ENCODE results near the gene AGAP1.

AGAP1 gene

DNA sequence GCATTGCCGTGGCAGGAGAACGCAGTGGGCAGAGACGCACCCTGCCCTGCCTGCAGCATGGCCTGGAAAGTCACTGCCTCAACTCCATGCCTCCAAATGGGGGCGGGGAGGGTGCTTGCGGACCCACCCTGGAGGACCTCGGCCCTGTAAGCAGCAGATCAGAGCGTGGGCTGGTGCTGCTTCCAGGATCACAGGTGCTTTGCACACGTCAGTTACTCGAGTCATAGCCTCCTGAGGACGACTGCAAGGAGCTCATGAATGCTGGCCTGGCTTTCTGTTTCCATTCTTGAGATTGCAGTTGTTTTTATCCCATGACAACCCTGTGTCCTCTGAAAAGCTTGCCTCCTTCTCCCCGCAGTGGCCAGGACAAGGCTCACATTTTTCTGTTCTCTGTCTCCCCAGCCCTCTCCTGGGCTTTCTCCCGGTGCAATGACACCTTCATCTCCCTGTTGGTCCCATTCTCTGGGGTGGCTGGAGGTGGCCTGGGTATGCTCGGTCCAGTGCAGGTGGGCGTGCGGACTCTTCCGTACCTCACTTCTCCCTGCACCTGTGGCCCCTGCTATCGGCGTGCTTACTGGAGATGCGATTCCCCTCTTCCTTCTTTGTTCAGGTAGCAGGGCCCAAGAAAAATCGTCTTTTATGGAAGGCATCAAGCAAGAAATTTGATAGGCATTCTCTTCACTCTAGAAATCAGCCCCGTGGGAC is 466.3 kb downstream of the AGAP1 start:
- no peak for DNase-seq

DNA sequence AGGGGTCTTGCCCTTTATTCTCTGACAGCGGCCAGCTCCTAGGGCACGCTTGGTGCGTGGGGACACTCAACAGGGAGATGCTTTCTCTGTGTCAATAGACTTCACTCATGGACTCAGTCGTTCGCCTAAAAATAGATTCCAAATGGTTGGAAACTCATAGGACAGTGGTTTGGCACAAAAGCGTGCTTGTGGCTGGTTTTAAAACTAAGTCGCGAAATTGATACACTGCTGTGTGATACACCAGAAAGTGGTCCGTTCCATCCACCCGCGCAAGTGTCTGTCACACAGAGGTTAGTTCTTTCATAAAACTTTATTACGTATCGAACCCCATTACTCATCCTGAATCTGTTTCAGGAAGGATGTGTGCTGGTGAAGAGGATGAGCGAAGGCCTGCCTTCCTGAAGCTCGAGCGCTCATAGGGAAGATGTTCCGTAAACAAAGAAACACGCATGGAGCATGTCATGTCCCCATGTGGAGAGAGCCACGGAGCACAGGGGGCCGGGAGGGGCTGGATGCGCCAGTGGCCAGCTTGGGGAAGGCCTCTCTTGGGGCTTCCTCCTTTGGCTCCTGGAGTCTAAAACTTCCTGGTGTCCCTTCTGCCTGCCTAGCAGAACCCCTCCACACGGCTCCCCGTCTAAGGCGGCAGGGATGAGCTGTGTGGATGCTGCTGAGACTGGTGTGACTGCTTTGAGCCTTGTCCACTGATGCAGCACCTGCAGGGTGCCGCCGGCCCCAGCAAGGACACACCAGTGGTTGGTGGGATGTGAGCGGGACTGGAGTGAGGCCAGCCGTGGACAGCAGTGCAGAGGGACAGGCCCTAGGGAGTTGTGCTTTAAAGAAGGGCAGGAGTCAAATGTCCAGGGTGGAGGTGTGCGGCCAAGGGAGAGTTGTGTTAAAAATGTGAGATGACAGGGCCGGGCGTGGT is 467.1 kb downstream of the AGAP1 start:
- DNase-seq: no peak

DNA sequence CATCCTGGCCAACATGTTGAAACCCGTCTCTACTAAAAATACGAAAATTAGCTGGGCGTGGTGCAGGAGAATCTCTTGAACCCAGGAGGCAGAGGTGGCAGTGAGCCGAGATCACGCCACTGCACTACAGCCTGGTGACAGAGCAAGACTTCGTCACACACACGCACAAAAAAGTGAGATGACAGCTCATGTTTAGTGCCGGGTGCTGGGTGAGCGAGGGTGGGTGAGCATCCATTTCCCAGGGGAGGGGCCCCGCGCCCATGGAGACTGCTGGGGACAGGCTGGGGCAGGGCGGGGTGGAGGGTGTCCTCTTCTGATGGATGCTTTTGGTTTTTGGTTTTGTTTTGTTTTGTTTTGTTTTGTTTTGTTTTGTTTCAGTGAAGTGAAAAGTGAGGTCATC is 467.9 kb downstream of the AGAP1 start:
- no peak for DNase-seq

DNA sequence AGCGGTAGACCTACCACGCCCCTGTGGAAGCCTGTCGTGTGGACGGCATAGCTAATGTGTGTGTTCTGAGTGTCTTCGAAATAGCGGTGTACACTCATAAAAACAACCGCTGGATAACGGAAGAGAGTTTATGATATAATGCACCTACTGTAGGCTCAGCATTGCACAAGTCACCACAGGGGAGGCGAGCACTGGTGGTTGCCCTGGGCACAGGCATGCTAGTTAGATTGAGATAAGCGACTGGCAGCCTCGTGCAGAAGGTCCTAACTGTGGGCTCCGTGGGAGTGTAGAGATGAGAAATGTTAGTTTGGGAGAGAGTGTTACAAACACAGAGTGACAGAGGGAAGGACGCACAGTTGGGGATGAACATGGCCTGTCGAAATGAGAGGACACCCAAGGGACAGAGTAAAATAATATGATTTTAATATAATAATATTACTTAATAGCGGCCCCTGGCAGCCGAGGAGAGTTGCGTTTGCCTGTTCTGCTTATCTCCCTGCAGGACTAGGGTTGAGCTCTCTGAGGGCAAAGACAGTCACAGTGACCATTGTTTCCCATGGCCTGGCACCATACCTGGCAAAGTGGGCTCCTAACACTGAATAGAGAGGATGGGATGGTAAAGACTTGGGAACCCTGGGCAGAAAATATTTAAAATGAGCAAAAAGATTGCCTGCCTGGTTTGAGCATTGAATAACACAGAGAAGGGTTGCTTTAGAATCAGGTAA is 470.2 kb downstream of the AGAP1 start:
- no peak for DNase-seq

DNA sequence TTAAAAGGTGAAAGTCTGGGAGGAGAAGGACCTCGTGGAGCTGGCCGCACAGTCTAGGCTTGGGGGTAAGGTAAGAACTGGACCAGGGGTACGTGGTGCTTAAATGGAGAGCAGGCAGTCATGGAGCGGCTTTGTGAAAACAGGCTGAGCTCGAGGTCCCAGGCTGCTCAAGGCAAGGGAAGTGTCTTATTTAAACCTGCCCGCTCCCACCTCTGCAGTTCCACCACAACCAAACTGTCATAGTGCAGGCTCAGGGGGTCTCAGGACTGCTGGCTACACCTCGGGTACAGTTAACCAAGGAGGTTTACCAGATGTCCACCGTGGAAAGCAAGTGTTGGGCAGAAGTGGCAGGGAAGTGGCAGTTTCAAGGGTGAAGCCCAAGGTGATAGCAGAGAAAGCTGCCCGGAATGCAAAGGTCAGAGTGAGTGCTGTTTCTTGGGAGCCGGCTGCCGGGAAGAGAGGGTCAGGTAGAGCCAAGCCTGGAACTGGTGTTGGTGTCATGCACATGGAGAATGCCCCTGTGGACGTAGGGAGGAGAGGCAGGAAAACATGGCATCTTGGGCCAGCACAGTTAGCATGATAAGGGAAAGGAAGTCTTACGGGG is 471.0 kb downstream of the AGAP1 start:
- no peak for DNase-seq

DNA sequence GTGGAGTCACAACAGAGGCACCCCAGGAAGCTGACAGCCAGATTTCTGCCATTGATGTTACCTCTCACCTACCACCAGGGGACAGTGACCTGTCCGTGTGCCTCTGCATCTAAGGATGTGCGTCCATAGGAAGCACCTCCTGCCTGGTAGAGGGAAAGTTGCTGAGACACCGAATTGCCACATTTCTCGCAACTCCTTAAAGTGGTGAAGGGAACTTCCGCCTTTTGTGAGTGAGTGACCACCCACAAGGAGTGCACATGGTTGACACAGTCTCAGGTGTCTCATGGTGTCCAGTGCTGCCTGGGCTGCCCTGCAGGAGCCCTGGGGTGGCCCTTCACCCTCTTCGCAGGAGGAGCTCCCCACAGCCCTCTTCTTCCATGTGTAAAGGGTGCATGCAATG is 472.6 kb downstream of the AGAP1 start:
- DNase-seq: no peak

DNA sequence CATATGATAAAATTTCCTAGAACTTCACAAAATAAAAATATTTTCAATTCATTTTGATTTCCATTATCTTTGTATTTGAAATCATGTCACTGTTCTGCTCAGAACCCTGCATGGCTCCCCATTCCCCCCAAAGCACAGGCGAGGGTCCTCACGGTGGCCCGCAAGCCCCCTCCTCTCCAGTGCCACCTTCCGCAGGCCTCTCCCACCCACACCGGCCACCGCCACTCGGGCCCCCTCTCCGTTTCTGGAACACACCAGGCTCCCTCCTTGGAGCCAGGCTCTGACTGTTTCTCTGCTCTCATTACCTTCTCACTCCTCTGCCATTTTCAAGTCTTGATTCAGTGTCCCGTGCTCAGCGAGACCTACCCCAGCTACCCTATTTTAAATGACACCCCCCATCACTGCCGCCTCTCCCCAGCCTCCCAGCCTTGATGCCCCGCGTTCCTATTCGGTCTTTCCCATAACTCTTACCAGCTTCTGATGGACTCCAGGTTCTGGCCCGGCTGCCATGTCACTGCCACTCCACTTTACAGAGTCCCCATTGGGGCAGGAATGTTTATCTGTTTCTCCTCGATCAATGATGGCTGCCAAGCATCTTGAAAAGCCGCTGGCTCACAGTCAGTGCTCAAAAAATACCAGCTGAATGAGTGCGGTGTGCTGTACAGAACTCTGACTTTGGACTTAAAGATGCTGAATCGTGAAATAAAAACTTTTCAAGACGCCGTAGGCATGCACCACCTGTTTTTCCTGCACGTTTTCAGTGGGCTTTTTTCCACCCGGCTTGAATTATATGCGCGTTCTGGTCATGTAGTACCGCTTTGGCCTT is 473.3 kb downstream of the AGAP1 start:
- no peak for DNase-seq

DNA sequence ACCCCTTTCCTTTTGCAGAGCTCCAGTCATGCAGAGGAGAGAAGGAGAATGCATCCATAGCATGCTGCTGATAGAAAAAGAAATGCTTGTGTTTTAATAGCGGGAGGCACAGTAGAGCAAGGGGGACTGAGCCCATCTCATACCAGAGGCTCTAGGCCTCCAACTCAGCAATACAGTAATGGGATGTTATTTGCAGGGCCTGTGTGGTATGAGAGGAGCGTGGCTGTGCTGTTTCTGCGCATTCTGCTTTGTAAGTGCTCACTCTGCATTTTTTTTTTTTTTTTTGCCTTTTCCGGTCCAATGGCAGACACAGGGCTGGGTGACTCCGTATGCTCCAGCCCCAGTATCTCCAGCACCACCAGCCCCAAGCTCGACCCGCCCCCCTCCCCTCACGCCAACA is 474.3 kb downstream of the AGAP1 start:
- DNase-seq: no peak

DNA sequence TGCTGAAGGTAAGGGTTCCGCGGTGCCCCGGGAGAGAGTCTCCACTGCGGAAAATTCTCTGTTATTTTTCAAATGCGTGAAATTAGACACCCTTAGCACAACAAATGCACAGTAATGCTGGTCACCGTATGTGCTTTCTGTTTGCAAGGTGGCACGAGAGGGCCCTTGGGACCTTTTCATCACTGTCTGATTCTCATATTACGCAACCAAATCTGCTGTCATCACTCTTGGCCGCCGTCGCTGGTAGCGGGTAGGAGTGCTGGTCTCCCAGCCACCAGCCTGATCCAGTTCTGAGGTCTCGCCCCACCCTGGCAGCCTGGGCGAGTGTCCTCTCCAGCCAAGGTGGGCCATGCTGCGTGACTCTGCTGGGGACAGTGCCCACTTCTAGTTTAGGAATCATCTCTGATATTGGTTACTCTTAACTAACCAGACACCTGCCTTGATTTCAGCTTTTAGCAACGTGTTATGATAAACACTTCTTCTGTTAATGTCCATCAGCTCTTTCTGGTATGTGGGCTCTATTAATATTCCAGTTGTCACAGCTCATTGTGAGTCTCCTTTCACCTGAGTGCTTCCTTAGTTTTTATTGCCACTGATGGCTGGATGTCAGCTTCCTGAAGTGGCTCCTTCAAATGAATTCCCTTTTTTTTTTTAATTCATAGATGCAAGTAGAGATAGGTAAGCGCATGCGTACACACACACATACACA is 474.9 kb downstream of the AGAP1 start:
- DNase-seq: no peak

DNA sequence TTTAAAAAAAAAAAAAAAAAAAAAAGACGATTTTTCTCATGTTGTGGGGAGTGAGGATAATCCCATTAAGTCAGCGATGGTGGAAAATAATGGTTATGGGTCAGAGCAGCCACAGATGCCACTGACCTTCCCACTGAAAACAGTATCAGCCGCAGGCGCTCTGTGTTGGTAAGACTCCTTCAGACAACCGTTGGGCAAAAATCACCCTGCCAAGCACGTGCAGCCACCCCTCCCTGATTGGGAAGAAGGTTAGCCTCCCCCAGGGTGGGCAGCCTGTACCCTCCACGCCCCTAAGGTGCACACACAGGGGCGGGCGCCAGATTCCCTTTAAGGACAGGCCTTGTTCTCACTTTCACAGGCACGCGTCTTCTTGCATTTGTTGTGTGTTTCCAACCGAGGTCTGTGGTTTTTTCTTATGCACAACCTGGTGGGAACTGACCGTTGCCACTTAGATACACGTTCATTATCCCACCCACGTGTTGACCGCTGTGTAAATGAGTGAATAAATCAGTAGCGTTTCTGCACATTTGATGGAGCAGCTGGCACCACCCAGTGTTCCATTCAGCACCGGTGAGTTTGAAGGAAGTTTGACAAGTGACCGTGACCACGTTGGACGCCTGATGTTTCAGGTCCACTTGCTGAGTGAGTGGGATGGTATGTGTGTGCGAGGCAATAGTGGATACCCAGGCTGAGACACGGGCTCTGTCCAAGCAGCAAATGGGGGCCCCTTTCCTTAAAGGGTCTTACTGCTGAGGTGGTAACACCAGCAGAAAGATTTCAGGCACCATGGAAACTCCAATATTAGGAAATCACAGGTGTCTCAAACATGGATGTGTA is 476.6 kb downstream of the AGAP1 start:
- no peak for DNase-seq

DNA sequence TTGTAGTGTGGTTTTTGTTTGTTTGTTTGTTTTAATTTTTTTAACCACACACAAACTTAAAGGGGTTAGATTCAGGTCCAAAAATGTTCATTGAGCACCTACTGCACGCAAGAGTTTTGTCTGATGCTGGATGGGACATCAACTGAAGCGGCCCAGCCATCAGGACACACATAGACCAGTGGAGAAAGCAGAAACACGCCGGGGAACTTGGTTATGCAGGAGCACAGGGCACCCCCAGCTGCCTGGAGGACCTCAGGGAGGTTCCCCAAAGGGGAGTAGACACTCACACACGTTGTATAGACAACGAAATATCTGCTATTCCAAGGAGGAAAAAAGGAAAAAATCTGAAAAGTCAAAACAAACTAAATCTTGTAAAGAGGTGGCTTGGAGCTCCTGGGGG is 482.7 kb downstream of the AGAP1 start:
- no peak for DNase-seq

DNA sequence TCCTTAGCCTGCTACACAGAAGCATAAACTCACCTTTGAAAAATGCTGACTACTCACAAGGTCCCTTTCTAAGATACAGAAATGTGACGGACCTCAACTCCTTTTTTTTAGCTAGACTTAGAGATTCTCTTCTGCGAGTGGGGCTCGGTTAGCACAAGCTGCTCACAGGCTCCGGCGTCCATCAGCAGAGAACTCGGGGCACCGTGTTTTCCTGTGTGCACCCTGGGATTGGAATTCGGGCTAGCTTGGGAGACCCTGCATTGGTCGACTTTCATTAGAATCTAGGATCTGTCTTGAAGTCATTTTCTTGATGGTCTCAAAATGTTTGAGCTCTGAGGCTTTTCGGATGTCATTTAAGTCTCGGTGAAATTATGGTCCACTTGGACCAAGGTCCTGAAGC is 483.1 kb downstream of the AGAP1 start:
- no peak for DNase-seq

DNA sequence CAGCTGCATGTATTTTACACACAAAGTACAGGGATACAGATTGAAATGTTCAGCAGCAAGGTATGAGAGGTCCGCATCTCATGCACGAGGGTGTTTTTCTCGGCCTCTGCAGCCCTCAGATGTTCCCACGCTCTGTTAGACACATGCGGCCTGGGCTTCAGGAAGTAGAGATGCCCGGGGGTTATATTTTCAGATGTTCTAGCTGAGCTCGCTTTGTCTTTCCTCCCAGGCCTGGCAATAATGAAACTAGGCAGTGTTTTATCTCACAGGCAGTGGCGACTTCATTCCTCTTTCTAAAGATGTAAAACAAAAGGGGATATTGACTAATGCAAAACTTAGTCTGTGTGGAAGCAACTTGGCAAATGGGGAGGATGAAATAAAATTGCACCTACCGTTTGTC is 483.6 kb downstream of the AGAP1 start:
- no peak for DNase-seq

DNA sequence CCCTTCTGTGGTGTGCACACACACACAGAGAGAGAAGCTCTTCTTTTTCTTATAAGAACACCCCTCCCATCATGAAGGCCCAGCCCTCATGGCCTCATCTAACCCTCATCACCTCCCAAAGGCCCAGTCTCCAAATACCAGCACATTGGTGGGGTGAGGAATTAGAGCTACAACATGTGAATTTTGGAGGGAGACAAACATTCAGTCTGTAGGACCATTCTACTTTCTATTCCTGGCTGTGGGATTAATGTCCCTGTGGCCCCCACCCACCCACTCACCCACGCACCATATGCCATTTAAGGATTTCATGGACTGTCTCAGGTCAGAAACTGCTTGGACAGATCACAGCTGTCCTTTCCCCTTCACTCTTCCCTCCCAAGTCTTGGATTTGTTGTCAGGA is 484.2 kb downstream of the AGAP1 start:
- no peak for DNase-seq

DNA sequence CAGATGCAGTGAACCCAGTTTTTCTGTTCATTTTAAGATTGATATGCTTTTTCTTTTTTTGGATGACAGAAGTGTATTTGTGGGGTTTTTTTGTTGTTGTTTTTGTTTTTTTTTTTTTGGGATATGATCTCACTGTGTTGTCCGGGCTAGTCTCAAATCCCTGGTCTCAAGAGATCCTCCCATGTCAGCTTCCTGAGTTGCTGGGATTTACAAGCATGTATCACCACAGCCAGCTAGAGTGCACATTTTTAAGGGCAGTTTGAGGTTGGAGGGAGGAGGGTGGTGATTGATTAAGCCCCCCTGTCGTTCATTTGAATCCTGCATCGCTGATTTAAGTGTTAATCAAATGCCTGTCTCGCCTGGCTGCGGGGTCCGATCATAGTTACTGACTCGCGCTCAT is 485.2 kb downstream of the AGAP1 start:
- DNase-seq: no peak

DNA sequence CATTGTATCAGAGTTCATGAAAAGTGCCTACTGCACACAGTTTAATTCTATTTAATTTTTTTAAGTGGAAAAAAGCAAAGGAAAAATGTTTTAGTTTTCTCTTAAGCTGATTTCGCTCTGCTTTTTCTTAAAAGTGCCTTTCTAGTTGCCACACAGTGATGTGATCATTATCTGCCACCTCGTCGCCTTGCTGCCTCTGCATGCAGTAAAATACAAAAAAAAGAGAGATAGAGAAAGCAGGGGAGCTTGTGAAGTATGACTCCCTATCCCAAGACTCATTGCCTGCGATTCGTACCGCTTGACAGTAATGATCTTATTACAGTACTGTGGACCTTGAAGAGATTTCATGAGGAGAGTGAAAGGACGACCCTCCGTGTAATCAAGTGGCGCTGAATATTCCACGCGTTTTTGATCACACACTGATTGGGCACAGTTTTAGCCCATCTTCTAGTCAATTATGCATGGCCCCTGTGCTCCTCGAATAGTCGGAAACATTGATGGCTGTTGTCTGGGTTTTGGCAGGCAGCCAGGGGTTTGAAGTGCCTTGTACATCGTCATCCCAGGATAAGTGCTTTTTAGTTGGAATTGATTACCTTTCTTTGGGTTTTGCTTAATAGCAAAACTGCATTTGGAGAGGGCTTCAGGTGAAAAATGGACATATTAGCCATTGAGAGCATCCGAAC is 486.1 kb downstream of the AGAP1 start:
- no peak for DNase-seq

DNA sequence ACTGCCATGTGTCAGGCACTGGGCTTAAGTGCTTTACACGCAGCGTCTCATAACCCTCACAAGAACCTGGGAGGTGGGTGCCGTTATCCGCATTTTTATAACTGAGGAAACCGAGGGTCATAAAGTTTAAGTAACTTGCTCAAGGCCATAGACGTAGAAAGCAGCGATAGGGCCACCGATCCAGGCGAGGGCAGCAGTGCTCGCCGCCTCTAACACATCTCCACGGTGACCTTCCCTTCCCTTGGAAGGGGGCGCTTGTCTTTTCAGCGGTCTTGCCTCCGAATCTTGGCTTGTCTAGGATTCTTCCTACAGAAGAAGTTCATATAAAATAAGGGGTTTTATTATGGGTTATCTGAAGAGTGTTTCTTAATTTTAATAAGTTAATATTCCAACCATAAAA is 487.8 kb downstream of the AGAP1 start:
- no peak for DNase-seq

DNA sequence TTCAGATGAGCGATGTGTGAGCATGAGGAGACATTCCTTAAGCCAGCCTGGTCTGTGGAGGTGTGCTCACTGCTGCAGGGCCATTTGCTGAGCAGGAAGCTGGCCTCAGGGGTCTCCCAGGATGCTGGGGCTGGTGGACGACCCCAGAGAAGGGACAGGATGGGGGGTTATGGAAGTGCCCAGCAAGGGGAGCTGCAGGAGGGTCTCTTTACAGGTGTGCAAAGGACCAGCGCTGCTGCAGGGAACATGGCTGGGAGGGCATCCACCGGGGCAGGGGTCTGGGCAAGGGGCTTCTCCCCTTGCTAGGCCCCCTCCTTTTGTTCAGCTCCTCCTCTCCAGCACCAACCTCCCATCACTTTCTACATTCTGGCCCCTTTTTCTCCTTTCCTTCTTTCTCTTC is 489.2 kb downstream of the AGAP1 start:
- DNase-seq: no peak

DNA sequence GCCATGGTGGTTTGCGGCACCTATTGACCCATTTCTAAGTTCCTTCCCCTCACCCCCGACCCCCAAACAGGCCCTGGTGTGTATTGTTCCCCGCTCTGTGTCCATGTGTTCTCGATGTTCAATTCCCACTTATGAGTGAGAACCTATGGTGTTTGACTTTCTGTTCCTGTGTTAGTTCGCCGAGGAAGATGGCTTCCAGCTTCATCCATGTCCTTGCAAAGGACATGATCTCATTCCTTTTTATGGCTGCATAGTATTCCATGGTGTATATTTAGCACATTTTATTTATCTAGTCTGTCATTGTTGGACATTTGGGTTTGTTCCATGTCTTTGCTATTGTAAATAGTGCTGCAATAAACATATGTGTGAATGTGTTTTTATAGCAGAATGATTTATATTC is 490.7 kb downstream of the AGAP1 start:
- DNase-seq: no peak

DNA sequence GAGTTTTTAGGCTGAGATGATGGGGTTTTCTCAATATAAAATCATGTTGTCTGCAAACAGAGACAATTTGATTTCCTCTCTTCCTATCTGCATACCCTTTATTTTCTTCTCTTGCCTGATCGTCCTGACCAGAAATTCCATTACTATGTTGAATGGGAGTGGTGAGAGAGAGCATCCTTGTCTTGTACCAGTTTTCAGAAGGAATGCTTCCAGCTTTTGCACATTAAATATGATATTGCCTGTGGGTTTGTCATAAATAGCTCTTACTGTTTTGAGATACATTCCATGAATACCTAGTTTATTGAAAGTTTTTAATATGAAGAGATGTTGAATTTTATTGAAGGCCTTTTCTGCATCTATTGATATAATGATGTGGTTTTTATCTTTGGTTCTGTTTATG is 492.5 kb downstream of the AGAP1 start:
- no peak for DNase-seq

Measured in kidney glomerular epithelial cell (primary cell).